AG04449 (cell line): ENCODE data around the gene ACKR2.
A peak's percentile ranks its signal among the peaks of the same experiment; 100 is the strongest.
"Not testable (repeated sequence)": the region's sequence is repeated elsewhere in the genome, so short reads cannot be mapped to it uniquely, and the experiment has no call there.

Source experiments
- CTCF ChIA-PET: fragments of 350-600 bp; formaldehyde crosslinking; extraction: SDS; loops from one replicate; lab custom pipeline; 2021; ENCODE audit warnings: antibody characterized with exemption; lab: Yijun Ruan, JAX
- POLR2A ChIA-PET: fragments of 400-600, 350-600 bp; formaldehyde crosslinking; extraction: SDS; loops from one replicate; lab custom pipeline; 2020; ENCODE audit warnings: antibody characterized with exemption, inconsistent platforms; lab: Yijun Ruan, JAX
- DNase-seq: peaks from one replicate; pipeline ENCODE4 v3.0.0-alpha.2; 2010; ENCODE audit warnings: low read depth, low spot score
- H3K4me3 ChIP-seq: 2 replicates; pipeline ENCODE4 v1.5.1; 2011; ENCODE audit warnings: low read depth, mild to moderate bottlenecking, control low read depth, low read length
- TF ChIP-seq, protein P1 (sequence below): IDR thresholded peaks from one replicate; pipeline ENCODE4 v1.5.1; 2011; ENCODE audit warnings: mild to moderate bottlenecking, moderate library complexity, low read length, control low read depth, inconsistent platforms; ENCODE audit not compliant: insufficient read depth; ENCODE audit errors: missing control alignments

ACKR2 gene

GRCh38 chr3:42876940-42877720 lies 67.9 kb downstream of the ACKR2 start:
- CTCF ChIA-PET: interaction anchor here (1.3 to 2.3 kb wide), 2 partner anchors 8 to 130 kb away, joined by 3 to 6 read pairs; no protein-coding TSS in a partner anchor
- TF ChIP-seq, protein P1, sequence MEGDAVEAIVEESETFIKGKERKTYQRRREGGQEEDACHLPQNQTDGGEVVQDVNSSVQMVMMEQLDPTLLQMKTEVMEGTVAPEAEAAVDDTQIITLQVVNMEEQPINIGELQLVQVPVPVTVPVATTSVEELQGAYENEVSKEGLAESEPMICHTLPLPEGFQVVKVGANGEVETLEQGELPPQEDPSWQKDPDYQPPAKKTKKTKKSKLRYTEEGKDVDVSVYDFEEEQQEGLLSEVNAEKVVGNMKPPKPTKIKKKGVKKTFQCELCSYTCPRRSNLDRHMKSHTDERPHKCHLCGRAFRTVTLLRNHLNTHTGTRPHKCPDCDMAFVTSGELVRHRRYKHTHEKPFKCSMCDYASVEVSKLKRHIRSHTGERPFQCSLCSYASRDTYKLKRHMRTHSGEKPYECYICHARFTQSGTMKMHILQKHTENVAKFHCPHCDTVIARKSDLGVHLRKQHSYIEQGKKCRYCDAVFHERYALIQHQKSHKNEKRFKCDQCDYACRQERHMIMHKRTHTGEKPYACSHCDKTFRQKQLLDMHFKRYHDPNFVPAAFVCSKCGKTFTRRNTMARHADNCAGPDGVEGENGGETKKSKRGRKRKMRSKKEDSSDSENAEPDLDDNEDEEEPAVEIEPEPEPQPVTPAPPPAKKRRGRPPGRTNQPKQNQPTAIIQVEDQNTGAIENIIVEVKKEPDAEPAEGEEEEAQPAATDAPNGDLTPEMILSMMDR: no peak
- no peak overlapping the region for H3K4me3 ChIP-seq
- DNase-seq: no peak
- POLR2A ChIA-PET: no interaction called here

DNA sequence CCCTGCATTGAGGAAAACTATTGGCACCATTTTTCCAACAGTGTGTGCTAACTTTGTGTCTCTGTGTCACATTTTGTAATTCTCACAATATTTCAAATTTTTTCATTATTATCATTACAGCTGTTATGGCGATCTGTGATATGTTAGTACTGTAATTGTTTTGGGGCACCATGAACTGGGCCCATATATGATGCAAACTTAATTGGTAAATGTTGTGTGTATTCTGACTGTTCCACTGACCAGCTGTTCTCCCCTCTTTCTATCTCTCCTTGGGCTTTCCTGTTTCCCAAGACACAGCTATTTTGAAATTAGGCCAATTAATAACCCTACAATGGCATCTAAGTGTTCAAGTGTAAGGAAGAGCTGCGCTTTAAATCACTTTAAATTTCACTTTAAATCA lies 68.6 kb downstream of the ACKR2 start:
- TF ChIP-seq, protein P1: no peak
- DNase-seq: no peak
- ChIA-PET POLR2A (no interaction called here), CTCF (interaction anchor here (1.3 to 2.3 kb wide), 3 partner anchors 9 to 131 kb away, joined by 3 to 10 read pairs (median 6); no protein-coding TSS in a partner anchor)
- no peak overlapping the region for H3K4me3 ChIP-seq

GRCh38 chr3:42880183-42880582 lies 70.9 kb downstream of the ACKR2 start:
- TF ChIP-seq, protein P1: no peak
- ChIA-PET POLR2A (no interaction called here), CTCF (no interaction called here)
- DNase-seq: no peak
- H3K4me3 ChIP-seq: peak overlapping the region; percentile 67

DNA sequence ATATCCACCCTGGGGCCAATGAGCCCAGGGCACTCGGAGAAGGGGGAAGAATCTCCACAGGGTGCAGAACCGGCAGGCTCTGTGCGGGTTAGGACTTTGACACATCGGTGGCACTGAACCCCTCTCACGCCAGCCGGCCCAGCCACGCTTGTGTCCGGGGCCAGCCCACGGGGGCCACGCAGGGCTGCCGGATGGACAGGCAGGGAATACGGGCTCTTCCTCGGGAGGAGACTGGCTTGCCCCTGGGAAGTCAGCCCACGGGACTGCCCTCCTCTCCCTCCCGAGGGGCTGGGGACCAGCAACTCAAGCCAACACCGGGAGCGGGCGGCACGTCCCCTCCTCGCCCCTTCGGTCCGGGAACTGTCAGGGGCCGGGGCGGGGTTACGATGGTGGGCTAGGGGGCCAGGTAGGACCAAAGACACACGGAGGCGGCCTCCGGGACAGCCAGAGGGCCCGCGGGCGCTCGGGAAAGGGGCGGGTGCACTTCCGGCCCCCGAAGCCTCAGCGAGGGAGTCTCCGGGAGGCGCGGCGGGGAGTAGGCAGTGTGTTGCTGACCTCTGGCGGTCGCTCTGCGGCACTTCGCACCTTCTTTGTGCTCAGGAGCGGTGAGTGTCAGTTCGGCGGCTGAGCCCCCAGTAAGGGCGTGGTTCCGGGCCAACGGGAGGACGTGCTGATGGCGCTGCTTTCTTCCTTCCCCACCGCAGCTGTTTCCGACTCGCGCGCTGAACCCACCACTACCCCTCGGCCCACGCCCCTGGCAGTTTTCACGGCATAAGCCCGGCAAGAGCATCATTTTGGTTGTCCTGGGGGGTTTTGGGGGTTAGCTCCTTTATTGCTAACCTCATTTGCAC lies 71.6 kb downstream of the ACKR2 start:
- POLR2A ChIA-PET: no interaction called here
- no peak for DNase-seq
- CTCF ChIA-PET: interaction anchor here (0.6 to 2.9 kb wide), 18 partner anchors 8 to 651 kb away, joined by 3 to 32 read pairs (median 5); no protein-coding TSS in a partner anchor

DNA sequence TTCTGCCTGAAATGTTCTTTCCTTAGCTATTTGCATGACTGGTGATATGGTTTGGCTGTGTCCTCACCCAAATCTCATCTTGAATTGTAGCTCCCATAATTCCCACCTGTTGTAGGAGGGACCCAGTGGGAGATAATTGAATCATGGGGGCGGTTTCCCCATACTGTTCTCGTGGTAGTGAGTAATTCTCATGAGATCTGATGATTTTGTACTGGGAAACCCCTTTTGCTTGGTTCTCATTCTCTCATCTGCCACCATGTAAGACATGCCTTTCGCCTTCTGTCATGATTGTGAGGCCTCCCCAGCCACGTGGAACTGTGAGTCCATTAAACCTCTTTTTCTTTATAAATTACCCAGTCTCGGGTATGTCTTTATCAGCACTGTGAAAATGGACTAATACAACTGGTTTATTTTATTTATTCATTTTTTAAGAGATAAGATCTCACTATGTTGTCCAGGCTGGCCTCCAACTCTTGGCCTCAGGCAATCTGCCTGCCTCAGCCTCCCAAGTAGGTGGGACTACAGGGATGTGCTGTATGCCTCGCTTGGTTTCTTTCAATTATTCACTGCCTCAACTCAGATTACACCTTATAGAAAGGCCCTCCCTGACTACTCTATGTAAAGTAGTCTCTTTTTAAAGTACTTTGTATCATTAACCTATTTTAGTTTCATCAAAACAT lies 74.1 kb downstream of the ACKR2 start:
- POLR2A ChIA-PET, DNase-seq: not testable (repeated sequence)
- CTCF ChIA-PET: interaction anchor here (0.9 to 2.9 kb wide), 4 partner anchors 51 to 221 kb away, joined by 3 to 32 read pairs (median 13); no protein-coding TSS in a partner anchor

More for the DNA sequence above, 71.6 kb downstream of the ACKR2 start:
- peak overlapping the region; percentile 67 for H3K4me3 ChIP-seq
- TF ChIP-seq, protein P1: peak; percentile 92

GRCh38 chr3:42884324-42884723 lies 75.1 kb downstream of the ACKR2 start:
- TF ChIP-seq, protein P1: no peak
- CTCF ChIA-PET: no interaction called here
- no peak overlapping the region for H3K4me3 ChIP-seq
- no peak for DNase-seq
- POLR2A ChIA-PET: no interaction called here

More for the DNA sequence above, 74.1 kb downstream of the ACKR2 start:
- H3K4me3 ChIP-seq: not testable (repeated sequence)
